Activated naive CD8-positive, alpha-beta T cell treated with anti-CD3 and anti-CD28 coated beads for 36 hours (primary cell): ENCODE measurements around the gene DOCK1. TPM values are rescaled to one million over a fixed set of nuclear protein-coding genes. Genes with fewer than 3 reads are reported as not detected.

ENCODE experiments used
- DNase-seq: peaks from one replicate; pipeline ENCODE4 v3.0.0; 2021
- H3K27ac Mint-ChIP-seq: one replicate; pipeline ENCODE4 v1.8.0; 2022; ENCODE audit warnings: mild to moderate bottlenecking, moderate library complexity, mixed read lengths
- H3K27me3 Mint-ChIP-seq: one replicate; pipeline ENCODE4 v1.8.0; 2022; ENCODE audit warnings: mild to moderate bottlenecking, mixed read lengths
- H3K36me3 Mint-ChIP-seq: one replicate; pipeline ENCODE4 v1.8.0; 2021; ENCODE audit warnings: mild to moderate bottlenecking, mixed read lengths
- H3K4me1 Mint-ChIP-seq: one replicate; pipeline ENCODE4 v1.8.0; 2021; ENCODE audit warnings: mixed read lengths
- H3K4me3 Mint-ChIP-seq: one replicate; pipeline ENCODE4 v1.8.0; 2022; ENCODE audit warnings: mild to moderate bottlenecking, moderate library complexity, mixed read lengths
- H3K9me3 Mint-ChIP-seq: one replicate; pipeline ENCODE4 v1.8.0; 2022; ENCODE audit warnings: mixed read lengths
- total RNA-seq, 2 experiments: library from RNA; stranded (reverse); gene quantifications; one replicate each; pipeline ENCODE4 v1.2.3, GENCODE V29; 2021

The DOCK1 gene
- total RNA-seq, 2 experiments from 2014 or later: 0.76 to 0.95 TPM

DNA sequence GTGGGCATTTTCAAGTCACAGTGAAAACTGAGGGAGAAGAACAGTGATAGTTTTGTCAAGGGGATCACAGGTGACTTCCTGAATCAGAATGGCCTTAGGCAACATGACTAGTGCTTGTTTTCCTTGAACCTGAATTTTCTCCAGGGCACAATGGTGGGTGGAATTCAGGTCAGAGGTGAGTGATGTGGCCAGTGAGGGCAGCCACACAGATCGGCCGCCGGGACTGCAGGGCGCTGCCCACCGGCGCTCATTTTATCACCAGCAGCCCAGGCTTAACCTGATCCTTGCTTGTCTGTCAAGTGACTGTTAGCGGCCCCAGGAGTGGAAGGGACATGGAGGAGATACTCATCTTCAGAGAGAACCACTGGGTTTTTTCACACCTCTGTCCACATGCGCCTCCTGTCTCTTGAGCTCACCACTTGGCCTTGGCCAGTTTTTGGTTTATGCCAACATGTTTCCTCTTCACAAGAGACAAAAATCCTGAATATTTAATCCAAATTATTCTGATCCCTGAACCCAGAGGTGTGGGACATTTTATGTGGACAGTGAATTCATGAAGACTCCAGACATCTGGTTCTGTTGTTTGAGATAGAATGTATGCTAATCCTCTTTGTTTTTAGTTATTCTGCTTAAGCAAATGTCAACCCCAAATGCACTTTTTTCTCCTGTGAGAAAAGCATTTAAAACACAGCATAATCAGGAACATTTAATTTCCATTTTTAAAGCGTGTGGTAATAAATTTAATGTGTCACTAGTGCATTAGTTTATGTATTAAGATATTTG is 108.7 kb downstream of the DOCK1 start:
- Mint-ChIP-seq H3K27me3 (no peaks in the 10 kb centered on the region), H3K27ac (no peak overlapping the region), H3K9me3 (no peaks in the 10 kb centered on the region), H3K4me1 (no peaks in the 10 kb centered on the region), H3K4me3 (no peak overlapping the region), H3K36me3 (no peaks in the 10 kb centered on the region)
- DNase-seq: no peak

DNA sequence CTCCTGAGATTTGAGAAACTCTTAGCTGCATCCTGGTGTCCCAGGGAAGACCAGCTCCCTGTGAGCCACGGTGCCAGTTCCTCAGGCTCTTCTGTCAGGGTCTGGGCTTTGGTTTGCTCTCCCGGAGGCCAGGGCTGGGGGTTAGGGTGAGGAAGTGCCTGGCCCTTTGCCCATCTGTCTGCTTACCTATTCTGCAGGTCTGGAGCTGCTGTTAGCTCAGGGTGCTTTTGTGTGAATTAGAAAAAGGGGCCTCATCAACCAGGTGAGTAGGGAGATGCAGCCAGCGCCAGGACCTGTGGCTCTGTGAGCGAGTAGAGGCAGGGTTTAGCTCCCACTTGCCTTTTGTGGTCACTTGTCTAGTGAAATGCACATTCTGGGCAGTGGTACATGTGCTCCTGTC is 109.4 kb downstream of the DOCK1 start:
- Mint-ChIP-seq H3K27ac (no peak overlapping the region), H3K27me3 (no peaks in the 10 kb centered on the region), H3K4me1 (no peaks in the 10 kb centered on the region), H3K36me3 (no peaks in the 10 kb centered on the region), H3K4me3 (no peak overlapping the region), H3K9me3 (no peaks in the 10 kb centered on the region)
- no peak for DNase-seq

DNA sequence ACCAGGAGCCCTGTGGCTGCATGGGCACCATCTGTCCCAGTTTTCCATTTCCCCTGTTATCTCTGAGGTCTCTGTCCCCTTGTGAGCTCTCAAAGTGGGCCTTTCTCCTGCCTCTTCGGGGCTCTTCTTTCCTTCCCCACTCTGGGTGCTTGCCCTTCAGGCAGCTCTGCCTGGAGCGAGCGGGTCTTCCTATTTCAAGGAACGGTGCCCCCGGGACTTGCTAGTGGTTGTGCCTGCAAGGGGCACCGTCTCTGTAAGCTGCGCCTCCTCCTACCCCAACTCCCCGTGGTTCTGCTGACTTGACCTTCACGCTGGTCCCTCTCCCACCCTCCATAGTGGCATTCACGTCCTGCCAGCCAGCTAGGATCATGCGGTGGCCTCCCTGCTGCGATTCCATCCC is 110.1 kb downstream of the DOCK1 start:
- no peaks in the 10 kb centered on the region for H3K27me3 Mint-ChIP-seq
- H3K4me3 Mint-ChIP-seq: no peak overlapping the region
- DNase-seq: no peak
- no peaks in the 10 kb centered on the region for H3K36me3 Mint-ChIP-seq
- no peaks in the 10 kb centered on the region for H3K4me1 Mint-ChIP-seq
- H3K27ac Mint-ChIP-seq: no peak overlapping the region
- no peaks in the 10 kb centered on the region for H3K9me3 Mint-ChIP-seq

DNA sequence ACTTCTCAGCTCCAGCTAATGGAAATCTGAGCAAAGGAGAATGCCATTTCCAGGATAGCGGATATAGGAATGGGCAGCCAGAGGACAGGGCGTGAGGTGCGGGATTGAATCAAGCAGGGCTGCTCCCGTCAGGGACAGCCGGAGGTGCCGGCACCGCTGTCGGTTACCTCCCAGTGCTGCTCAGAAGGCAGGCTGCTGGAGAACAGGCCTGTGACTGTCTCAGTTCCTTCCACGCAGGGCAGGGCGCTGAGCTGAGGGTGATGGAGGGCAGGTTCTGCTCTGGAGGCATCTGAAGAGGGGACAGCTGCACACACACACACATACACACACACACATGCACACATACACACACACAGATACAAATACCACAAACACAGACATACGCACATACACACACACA is 111.1 kb downstream of the DOCK1 start:
- H3K36me3 Mint-ChIP-seq: no peaks in the 10 kb centered on the region
- H3K27ac Mint-ChIP-seq: no peak overlapping the region
- no peaks in the 10 kb centered on the region for H3K9me3 Mint-ChIP-seq
- H3K4me1 Mint-ChIP-seq: no peaks in the 10 kb centered on the region
- H3K4me3 Mint-ChIP-seq: no peak overlapping the region
- H3K27me3 Mint-ChIP-seq: no peaks in the 10 kb centered on the region
- no peak for DNase-seq

DNA sequence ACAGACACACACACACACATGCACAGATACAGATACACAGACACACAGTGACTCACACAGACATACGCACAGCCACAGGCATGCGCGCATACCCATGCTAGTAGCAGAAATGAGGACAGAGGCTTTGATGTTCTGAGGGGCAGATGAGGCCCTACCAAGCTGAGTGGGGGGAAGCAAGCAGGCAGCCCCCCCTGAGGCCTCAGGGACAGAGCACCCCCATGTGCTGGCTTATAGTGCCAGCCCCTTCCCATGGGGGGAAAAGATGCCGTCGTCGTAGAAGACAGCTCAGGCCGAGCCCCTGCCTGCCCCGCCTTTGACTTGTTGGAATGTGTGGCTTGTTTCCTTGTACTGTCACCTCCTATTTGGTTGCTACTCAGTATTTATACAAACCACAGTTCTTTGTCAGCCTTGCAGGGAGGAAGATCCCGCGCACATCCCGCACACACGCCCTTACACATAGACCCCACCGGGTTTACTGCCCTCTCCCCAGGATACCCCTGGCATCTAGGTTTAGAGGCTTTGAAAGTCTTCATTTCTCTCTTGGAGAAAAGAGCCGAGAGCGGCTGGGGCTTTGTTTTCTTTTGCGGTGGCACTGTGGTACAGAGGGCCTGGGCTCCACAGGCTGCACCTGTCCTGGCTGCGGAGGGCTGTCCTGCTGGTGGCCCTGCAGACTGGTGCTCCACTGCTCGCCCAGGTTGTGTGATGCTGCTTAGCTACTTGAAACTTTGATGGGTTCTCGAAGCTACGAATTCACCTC is 112.5 kb downstream of the DOCK1 start:
- no peak for DNase-seq
- Mint-ChIP-seq H3K9me3 (no peaks in the 10 kb centered on the region), H3K4me3 (no peak overlapping the region), H3K27me3 (no peaks in the 10 kb centered on the region), H3K36me3 (no peaks in the 10 kb centered on the region), H3K27ac (no peak overlapping the region), H3K4me1 (no peaks in the 10 kb centered on the region)

DNA sequence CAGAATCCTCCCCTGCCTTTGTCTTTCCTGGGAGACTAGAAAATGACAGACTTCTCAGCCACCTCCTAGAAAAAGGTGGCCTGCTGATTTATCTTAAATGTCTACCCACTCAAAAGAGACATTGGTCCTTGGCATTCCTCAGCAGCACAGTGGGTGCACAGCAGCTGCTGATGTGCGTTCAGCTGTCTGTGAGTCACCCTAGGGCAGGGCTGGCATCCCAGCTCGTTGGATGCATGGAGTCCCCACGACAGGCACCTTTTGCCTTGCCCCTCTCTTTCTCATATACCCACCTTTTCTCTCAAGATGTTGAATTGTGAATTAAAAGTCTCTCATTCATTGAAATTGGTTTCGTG is 113.0 kb downstream of the DOCK1 start:
- H3K27me3 Mint-ChIP-seq: no peaks in the 10 kb centered on the region
- H3K27ac Mint-ChIP-seq: no peak overlapping the region
- H3K36me3 Mint-ChIP-seq: no peaks in the 10 kb centered on the region
- no peak overlapping the region for H3K4me3 Mint-ChIP-seq
- DNase-seq: no peak
- H3K4me1 Mint-ChIP-seq: no peaks in the 10 kb centered on the region
- H3K9me3 Mint-ChIP-seq: no peaks in the 10 kb centered on the region

DNA sequence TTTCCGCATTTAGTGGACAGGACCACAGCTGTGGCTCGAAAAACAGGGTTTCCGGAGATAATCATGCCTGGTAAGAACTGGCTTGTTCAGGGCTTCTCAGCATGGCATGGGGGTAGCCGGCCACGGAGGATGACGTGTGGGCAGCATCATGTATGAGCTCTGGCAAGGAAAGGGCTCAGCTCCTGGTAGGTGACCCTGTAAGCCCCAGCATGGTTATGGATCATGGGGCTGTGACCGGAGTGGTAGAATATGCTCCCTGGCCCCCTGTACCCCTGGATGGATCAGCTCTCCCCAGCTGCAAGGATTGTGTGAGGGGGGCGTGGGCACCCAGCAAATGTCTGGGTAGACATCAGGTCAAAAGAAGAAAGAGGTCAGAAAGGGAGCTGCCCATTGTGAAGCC is 113.5 kb downstream of the DOCK1 start:
- Mint-ChIP-seq H3K4me3 (no peak overlapping the region), H3K27me3 (no peaks in the 10 kb centered on the region), H3K4me1 (no peaks in the 10 kb centered on the region), H3K9me3 (no peaks in the 10 kb centered on the region), H3K27ac (no peak overlapping the region), H3K36me3 (no peaks in the 10 kb centered on the region)
- no peak for DNase-seq

DNA sequence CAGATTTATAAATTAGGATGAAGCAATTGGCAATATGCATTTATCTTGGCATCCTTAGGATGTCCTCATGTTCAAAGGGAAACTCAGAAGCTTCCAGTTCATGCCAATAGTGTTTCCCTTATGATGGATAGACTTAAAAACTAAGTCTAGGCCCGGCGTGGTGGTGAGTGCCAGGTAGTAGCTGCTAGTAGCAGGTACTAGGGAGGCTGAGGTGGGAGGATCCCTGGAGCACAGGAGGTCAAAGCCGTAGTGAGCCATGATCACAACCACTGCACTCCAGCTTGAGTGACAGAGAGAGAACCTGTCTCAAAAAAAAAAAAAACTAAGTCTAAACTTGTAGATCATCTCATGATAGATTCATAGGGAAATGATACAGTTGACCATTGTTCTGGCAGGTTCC is 115.0 kb downstream of the DOCK1 start:
- no peak overlapping the region for H3K27ac Mint-ChIP-seq
- no peaks in the 10 kb centered on the region for H3K27me3 Mint-ChIP-seq
- H3K4me1 Mint-ChIP-seq: no peaks in the 10 kb centered on the region
- H3K36me3 Mint-ChIP-seq: no peaks in the 10 kb centered on the region
- no peaks in the 10 kb centered on the region for H3K9me3 Mint-ChIP-seq
- H3K4me3 Mint-ChIP-seq: no peak overlapping the region
- no peak for DNase-seq

DNA sequence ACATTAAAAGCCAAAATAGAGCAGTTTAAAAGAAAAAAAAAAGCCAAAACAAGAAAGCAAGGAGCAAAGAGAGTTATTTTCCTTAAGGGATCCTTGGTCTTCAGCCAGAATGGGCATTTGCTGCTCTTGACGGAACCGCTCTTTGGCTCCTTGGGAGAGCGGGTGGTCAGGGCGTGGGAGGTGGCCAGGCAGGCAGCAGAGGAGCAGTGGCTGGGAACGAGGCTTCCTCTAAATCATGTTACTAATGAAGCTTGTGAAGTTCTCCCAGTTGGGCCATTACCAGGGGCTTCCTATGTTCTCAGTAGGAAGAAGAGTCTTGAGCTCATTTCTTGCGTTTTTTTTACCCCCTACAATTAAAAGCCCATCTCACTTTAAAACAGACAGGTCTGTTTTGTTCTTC is 116.6 kb downstream of the DOCK1 start:
- H3K4me1 Mint-ChIP-seq: no peaks in the 10 kb centered on the region
- no peak for DNase-seq
- no peaks in the 10 kb centered on the region for H3K27me3 Mint-ChIP-seq
- H3K36me3 Mint-ChIP-seq: no peaks in the 10 kb centered on the region
- no peak overlapping the region for H3K27ac Mint-ChIP-seq
- no peak overlapping the region for H3K4me3 Mint-ChIP-seq
- H3K9me3 Mint-ChIP-seq: no peaks in the 10 kb centered on the region

DNA sequence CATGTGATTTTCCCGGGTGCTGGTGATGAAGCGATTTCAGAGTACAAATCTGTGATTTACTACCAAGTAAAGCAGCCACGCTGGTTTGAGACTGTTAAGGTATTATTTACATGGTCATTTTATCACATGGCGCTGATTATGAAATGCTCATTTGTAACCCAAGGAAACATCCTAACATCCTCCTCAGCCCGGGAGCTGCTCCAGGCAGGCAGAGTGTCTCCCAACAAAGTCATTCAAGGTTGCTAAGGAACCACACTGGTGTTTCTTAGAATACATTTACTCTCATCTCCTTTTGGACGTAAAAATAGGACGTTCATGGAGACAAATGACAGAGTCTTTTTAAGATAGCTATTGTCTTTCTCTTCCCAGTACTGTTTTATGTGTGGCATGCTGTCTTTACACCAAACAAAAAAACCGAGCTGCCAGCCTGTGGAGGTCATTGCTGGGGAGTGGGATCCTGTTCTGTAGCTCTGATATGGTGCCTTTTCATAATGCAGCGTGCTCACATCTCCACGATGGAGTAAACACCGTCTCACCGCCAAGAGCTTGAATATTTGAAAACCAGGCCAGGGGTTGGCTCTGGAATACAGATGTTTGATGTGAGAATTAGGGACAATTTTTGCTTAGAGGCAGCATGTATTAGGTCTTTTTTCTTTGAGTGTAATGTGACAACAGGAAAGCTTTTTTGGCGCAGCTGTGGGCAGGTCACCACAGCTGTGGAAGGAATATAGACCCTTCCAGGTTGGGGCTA is 119.6 kb downstream of the DOCK1 start:
- no peak for DNase-seq
- no peak overlapping the region for H3K27ac Mint-ChIP-seq
- no peaks in the 10 kb centered on the region for H3K4me1 Mint-ChIP-seq

DNA sequence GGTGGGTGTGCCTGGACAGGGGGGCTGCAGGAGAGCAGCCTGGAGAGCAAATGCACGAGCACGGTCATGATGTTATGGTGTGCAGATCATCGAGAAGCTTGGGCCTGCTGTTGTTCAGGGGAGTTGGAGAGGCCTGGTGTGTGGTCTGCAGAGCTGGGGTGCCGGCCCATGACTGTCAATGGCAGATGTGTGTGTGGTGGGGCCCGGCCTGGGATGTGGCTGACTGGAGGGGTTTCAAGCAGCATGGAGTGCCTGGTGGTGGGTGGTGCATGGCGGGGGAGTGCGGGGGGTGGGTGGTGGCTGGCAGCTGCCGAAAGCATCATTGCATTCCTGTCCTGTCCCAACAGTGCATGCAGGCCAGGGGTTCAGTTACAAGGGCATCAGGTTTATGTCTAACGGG is 122.6 kb downstream of the DOCK1 start:
- H3K36me3 Mint-ChIP-seq: no peaks in the 10 kb centered on the region
- H3K27ac Mint-ChIP-seq: no peak overlapping the region
- H3K4me3 Mint-ChIP-seq: no peak overlapping the region
- no peak for DNase-seq
- H3K9me3 Mint-ChIP-seq: no peaks in the 10 kb centered on the region
- H3K4me1 Mint-ChIP-seq: no peaks in the 10 kb centered on the region
- no peaks in the 10 kb centered on the region for H3K27me3 Mint-ChIP-seq

More for the DNA sequence above, 119.6 kb downstream of the DOCK1 start:
- Mint-ChIP-seq H3K36me3 (no peaks in the 10 kb centered on the region), H3K4me3 (no peak overlapping the region), H3K9me3 (no peaks in the 10 kb centered on the region), H3K27me3 (no peaks in the 10 kb centered on the region)

DNA sequence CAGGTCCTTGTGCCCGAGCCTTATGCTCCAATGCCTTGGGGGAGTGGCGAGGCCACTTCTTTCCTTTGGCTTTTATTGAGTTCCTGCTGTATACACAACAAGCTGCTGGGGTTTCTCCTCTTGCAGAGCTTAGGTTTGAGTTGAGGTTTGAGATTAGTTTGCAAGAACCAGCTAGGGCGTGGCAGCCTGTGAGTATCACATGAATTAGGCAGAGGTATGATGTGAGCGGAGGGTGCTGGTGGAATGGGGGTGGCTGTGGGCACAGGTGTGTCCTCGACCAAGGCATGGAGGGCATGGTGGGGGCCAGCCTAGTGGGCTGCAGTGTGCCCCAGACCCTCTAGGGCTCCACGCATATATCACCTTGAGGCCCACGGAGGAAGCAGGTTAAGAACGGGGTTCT is 123.3 kb downstream of the DOCK1 start:
- Mint-ChIP-seq H3K4me1 (no peaks in the 10 kb centered on the region), H3K4me3 (no peak overlapping the region), H3K9me3 (no peaks in the 10 kb centered on the region), H3K27me3 (no peaks in the 10 kb centered on the region), H3K27ac (no peak overlapping the region), H3K36me3 (no peaks in the 10 kb centered on the region)
- DNase-seq: no peak

DNA sequence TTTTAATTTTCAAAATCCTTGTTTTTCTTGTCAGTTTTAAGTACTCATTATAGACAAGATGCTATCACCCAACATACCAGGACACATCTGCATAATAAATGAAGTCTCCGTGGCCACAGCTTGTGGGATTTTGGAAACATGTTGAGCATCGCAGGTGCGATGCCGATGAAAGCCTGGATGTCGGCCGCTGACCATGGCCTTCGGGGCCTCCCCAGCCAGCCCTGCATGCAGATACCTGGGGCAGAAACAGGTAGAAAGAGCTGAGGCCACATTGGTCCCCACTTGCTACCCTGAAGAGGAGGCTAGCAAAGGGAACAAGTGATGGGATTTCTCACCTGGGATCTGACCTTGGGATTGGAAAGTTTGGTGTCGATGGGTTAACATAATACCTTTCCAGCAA is 123.8 kb downstream of the DOCK1 start:
- no peaks in the 10 kb centered on the region for H3K9me3 Mint-ChIP-seq
- no peak overlapping the region for H3K27ac Mint-ChIP-seq
- H3K27me3 Mint-ChIP-seq: no peaks in the 10 kb centered on the region

DNA sequence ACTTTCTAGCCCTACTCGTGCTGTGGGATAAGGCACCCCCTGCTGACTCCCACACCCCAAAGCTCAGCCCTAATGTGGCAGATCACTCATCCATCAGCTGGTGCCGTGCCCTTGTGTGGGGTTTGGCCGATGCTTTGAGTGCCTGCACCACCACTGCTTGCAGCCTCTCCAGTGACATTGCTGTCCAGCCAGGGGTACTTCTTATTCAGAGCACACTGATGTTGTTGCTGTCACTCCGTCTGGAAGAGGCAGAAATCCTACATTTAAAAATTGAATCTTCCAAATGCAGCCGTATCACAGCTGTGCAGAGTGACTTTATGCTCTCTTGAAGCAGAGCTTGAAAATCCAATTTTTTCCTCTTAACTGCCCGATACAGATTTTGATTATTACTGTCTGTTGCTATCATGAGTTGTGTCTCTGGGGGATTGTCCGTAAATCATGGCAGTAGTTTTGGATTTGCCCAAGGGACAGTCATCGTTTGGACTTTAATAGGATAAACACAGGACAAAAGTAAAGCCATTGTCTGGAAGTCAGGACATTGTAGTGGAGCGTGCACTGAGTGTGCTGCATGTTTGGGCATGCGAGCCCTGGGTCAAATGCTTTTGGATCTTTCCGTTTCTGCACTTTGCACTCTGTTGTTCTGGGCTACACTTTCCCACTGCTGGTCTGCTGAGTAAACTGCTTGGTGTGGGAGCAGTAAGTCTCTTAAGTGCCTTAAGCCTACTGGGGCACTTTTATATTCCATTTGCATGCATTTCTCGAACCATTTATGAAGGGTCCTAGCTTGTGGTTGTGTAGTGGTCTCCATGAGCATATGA is 128.2 kb downstream of the DOCK1 start:
- Mint-ChIP-seq H3K27me3 (no peaks in the 10 kb centered on the region), H3K36me3 (no peaks in the 10 kb centered on the region), H3K9me3 (no peaks in the 10 kb centered on the region), H3K4me3 (no peak overlapping the region), H3K4me1 (no peaks in the 10 kb centered on the region), H3K27ac (no peak overlapping the region)
- DNase-seq: no peak

More for the DNA sequence above, 123.8 kb downstream of the DOCK1 start:
- Mint-ChIP-seq H3K4me1 (no peaks in the 10 kb centered on the region), H3K4me3 (no peak overlapping the region), H3K36me3 (no peaks in the 10 kb centered on the region)
- DNase-seq: no peak
